ENCODE measurements around the gene PFN3. TPM values are rescaled to one million over a fixed set of nuclear protein-coding genes. Genes with fewer than 3 reads are reported as not detected.

Gene PFN3
- total and polyA plus RNA-seq, 2 of the 4 experiments (the other 2 are of a cell fraction): not detected

DNA sequence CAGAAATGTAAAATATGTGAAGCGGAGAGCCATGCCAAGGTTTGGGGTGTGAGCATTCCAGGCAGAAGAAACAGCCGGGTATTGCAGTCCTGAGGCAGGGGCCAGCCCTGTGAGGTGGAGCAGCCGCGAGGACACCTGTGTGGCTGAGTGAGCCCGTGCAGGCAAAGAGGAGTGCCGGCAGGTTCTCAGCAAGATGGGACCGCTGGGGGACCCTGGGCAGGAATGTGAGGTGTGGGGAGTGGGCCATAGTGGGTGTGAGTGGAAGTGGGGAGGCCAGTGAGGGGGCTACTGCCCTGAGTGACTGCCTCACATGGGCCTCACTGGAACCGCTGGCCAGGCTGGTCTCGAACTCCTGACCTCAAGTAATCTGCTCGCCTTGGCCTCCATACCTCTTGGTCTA is 38.0 kb upstream of the PFN3 start:
- H2AK9ac ChIP-seq (replicated peaks; ENCODE audit: low read depth, low read length, poor library complexity): no peak overlapping the region
- no peak overlapping the region for H2BK20ac ChIP-seq (ENCODE audit: low read depth, low read length)
- no peak overlapping the region for H4K5ac ChIP-seq (ENCODE audit: low read depth, low read length)
- H3K4ac ChIP-seq (ENCODE audit: low read depth, low read length): no peak overlapping the region
- no peak overlapping the region for H3K18ac ChIP-seq (ENCODE audit: low read depth, low read length)
- no TSS peak for BruUV-seq (replicated peaks)
- intact Hi-C loops (cut with micrococcal nuclease) (no loop called here), dilution Hi-C loops (cut with HindIII; ENCODE audit: low sequenced_read_pairs, unreplicated experiment) (no loop called here), in situ Hi-C loops (cut with MboI; ENCODE audit: low sequenced_read_pairs) (no loop called here)
- peaks cover 42% of the 10 kb centered on the region for H3K36me3 ChIP-seq (ENCODE audit: control insufficient read depth, insufficient read depth, low read length)
- no peak overlapping the region for H2AFZ ChIP-seq (replicated peaks; ENCODE audit: low read length, poor library complexity)
- no peaks in the 10 kb centered on the region for H3K27me3 ChIP-seq (ENCODE audit: control insufficient read depth, insufficient read depth, low read length)
- H3K9ac ChIP-seq (ENCODE audit: low read depth, low read length): no peak overlapping the region
- no peak overlapping the region for H3K23ac ChIP-seq (ENCODE audit: low read depth, low read length)
- no peak overlapping the region for H3K4me2 ChIP-seq (ENCODE audit: low read depth, low read length)
- H3K4me1 ChIP-seq (ENCODE audit: control insufficient read depth, insufficient read depth, low read length): no peaks in the 10 kb centered on the region
- no peaks in the 10 kb centered on the region for H4K20me1 ChIP-seq (ENCODE audit: insufficient read depth, low read length)
- H3K9me1 ChIP-seq (ENCODE audit: insufficient read depth, low read length): peaks cover 6% of the 10 kb centered on the region; the same call in 1 of the 2 replicates
- no peak overlapping the region for H3K27ac ChIP-seq (ENCODE audit: insufficient read depth, low read length)
- DNase-seq: no peak
- no peaks in the 10 kb centered on the region for H3K79me1 ChIP-seq (ENCODE audit: low read depth in 1 of 2, low read length in 2 of 2)
- H4K91ac ChIP-seq (ENCODE audit: insufficient read depth, low read depth, low read length): no peak overlapping the region
- TF ChIP-seq, protein P1, sequence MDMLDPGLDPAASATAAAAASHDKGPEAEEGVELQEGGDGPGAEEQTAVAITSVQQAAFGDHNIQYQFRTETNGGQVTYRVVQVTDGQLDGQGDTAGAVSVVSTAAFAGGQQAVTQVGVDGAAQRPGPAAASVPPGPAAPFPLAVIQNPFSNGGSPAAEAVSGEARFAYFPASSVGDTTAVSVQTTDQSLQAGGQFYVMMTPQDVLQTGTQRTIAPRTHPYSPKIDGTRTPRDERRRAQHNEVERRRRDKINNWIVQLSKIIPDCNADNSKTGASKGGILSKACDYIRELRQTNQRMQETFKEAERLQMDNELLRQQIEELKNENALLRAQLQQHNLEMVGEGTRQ (IDR thresholded peaks at IDR 0.05; ENCODE audit: low read depth, low read length): no peak
- TF ChIP-seq RFX5 (IDR thresholded peaks at IDR 0.05; ENCODE audit: low read depth, low read length) (no peak), NFE2L2 (IDR thresholded peaks at IDR 0.05; ENCODE audit: low read depth, low read length) (no peak), SMC3 (IDR thresholded peaks at IDR 0.05; ENCODE audit: low read depth, low read length) (no peak), BHLHE40 (IDR thresholded peaks at IDR 0.05; ENCODE audit: low read depth, low read length) (no peak), MAZ (IDR thresholded peaks at IDR 0.05; ENCODE audit: borderline replicate concordance, low read depth, low read length) (no peak), RCOR1 (IDR thresholded peaks at IDR 0.05; ENCODE audit: insufficient replicate concordance, low read length) (no peak), POLR2A (IDR thresholded peaks at IDR 0.05; ENCODE audit: low read depth, low read length) (no peak), MAFK (IDR thresholded peaks at IDR 0.05; ENCODE audit: low read depth, low read length) (no peak), FOS (IDR thresholded peaks at IDR 0.05; ENCODE audit: low read depth, low read length) (no peak), CEBPB (IDR thresholded peaks at IDR 0.05; ENCODE audit: low read depth, low read length) (no peak), CHD1 (IDR thresholded peaks at IDR 0.05; ENCODE audit: low read depth, low read length) (no peak), MXI1 (IDR thresholded peaks at IDR 0.05; ENCODE audit: borderline replicate concordance, low read depth, low read length) (no peak), RAD21 (IDR thresholded peaks at IDR 0.05; ENCODE audit: low read length) (no peak)
- TF ChIP-seq, protein P2, sequence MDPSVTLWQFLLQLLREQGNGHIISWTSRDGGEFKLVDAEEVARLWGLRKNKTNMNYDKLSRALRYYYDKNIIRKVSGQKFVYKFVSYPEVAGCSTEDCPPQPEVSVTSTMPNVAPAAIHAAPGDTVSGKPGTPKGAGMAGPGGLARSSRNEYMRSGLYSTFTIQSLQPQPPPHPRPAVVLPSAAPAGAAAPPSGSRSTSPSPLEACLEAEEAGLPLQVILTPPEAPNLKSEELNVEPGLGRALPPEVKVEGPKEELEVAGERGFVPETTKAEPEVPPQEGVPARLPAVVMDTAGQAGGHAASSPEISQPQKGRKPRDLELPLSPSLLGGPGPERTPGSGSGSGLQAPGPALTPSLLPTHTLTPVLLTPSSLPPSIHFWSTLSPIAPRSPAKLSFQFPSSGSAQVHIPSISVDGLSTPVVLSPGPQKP (IDR thresholded peaks at IDR 0.05; ENCODE audit: borderline replicate concordance, low read depth, low read length): no peak
- TF ChIP-seq, protein P3, sequence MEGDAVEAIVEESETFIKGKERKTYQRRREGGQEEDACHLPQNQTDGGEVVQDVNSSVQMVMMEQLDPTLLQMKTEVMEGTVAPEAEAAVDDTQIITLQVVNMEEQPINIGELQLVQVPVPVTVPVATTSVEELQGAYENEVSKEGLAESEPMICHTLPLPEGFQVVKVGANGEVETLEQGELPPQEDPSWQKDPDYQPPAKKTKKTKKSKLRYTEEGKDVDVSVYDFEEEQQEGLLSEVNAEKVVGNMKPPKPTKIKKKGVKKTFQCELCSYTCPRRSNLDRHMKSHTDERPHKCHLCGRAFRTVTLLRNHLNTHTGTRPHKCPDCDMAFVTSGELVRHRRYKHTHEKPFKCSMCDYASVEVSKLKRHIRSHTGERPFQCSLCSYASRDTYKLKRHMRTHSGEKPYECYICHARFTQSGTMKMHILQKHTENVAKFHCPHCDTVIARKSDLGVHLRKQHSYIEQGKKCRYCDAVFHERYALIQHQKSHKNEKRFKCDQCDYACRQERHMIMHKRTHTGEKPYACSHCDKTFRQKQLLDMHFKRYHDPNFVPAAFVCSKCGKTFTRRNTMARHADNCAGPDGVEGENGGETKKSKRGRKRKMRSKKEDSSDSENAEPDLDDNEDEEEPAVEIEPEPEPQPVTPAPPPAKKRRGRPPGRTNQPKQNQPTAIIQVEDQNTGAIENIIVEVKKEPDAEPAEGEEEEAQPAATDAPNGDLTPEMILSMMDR (conservative IDR thresholded peaks at IDR 0.05; ENCODE audit: low read depth, low read length): no peak
- WGBS, 2 experiments (ENCODE audit: extremely low coverage in 2 of 2, insufficient read length in 1 of 2): 91% methylated on average over 5 of the region's 10 CpGs; no CpG with 5 or more reads in 1 of the 2 experiments
- H2BK5ac ChIP-seq (ENCODE audit: low read depth, low read length, poor library complexity, severe bottlenecking): no peak overlapping the region
- POLR2A ChIA-PET (ENCODE audit: unreplicated experiment): interaction anchor here (0.6 kb wide), 1 partner anchor 9 kb away, joined by 4 read pairs; no protein-coding TSS in a partner anchor
- H3K14ac ChIP-seq (replicated peaks; ENCODE audit: low read depth, low read length): no peak overlapping the region
- H3K9me3 ChIP-seq (ENCODE audit: control insufficient read depth, insufficient read depth, low read length): no peaks in the 10 kb centered on the region
- no peak overlapping the region for H3K4me3 ChIP-seq (ENCODE audit: insufficient read depth, low read depth, low read length)
- no peak for ATAC-seq (ENCODE audit: low read depth)
- no peak overlapping the region for H3K56ac ChIP-seq (ENCODE audit: extremely low read depth, insufficient read depth, low read length)
- H2AK5ac ChIP-seq (ENCODE audit: low read depth, low read length): no peak overlapping the region
- H2BK15ac ChIP-seq (ENCODE audit: low read depth, low read length): no peak overlapping the region
- H4K8ac ChIP-seq (ENCODE audit: low read depth in 2 of 2, low read length in 2 of 2): no peak overlapping the region
- H2BK120ac ChIP-seq (ENCODE audit: low read depth, low read length): no peak overlapping the region
- CTCF ChIA-PET: no interaction called here

All from IMR-90 (cell line).